ENCODE results near the gene MUC7. TPM values are rescaled to one million over a fixed set of nuclear protein-coding genes. Genes with fewer than 3 reads are reported as not detected.

MUC7 gene
- total and polyA plus RNA-seq, 2 of the 13 experiments (the other 11 are each of a cell fraction or from before 2014, with no cell fraction given) = 0.03 TPM; not detected in 1

DNA sequence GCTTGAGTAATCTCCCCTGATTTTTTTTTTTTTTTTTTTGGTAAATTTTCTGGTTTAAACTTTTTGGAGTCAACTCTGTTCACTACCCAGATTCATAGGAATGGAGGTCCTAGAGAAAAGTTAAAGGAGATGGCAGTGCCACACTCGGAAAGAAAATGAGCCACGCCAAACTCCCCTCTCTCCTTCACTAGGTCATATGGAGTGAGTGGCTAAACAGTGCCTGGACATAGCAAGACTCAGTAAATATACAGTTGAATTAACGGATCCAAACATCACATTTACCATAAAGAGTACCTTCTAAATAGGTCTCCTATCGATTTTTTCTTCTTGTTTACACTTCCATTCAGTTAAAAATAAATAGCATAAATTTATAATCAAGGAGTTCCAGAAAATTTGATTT is 32.7 kb downstream of the MUC7 start:
- WGBS (ENCODE audit: low lambda C conversion rate) = 64% methylated on average over 4 of the region's 4 CpGs
- DNase-seq (ENCODE audit: low spot score) (no peak), FAIRE-seq (no peak), ATAC-seq (no peak)
- Histone ChIP-seq H4K20me1 (ENCODE audit: insufficient read depth, low read length) (no peaks in the 10 kb centered on the region), H3K4me2 (ENCODE audit: low read depth, low read length) (no peak overlapping the region), H3K4me1 (ENCODE audit: insufficient read depth, low read length) (no peaks in the 10 kb centered on the region), H3K4me3 (replicated peaks in 1 of 3; ENCODE audit: insufficient read depth in 1 of 3, low read depth in 2 of 3, low read length in 3 of 3) (no peak overlapping the region), H3K27me3 (ENCODE audit: control insufficient read depth in 1 of 2, insufficient read depth in 2 of 2, low read length in 2 of 2) (no peaks in the 10 kb centered on the region), H3K36me3 (replicated peaks in 1 of 2; ENCODE audit: control insufficient read depth in 1 of 2, insufficient read depth in 2 of 2, low read length in 2 of 2) (no peaks in the 10 kb centered on the region), H3K27ac (ENCODE audit: extremely low read length, insufficient read depth, low read length) (no peak overlapping the region), H3K79me2 (ENCODE audit: insufficient read depth, low read length) (no peaks in the 10 kb centered on the region), H2AFZ (ENCODE audit: low read length) (no peak overlapping the region), H3K9ac (ENCODE audit: insufficient read depth, low read depth, low read length) (no peak overlapping the region), H3K9me3 (ENCODE audit: low read length) (no peaks in the 10 kb centered on the region)
- intact Hi-C loops (cut with micrococcal nuclease; ENCODE audit: unreplicated experiment) (loop anchor here (1.0 to 5.0 kb wide), 6 partner anchors 322 to 815 kb away; no protein-coding TSS in a partner anchor), in situ Hi-C loops (cut with HindIII; ENCODE audit: extremely low pct_ligation_motif_present, low pct_unique_long_range_greater_than_20kb) (loop anchor here (5.0 to 25.0 kb wide), 2 partner anchors 607 to 817 kb away; no protein-coding TSS in a partner anchor)
- no peak for TF ChIP-seq ZNF503 (CRISPR knock-in tag; IDR thresholded peaks at IDR 0.05)
- CTCF ChIA-PET (ENCODE audit: low intra/inter-chr PET ratio, low total read pairs) = interaction anchor here (1.1 to 2.0 kb wide), 2 partner anchors 608 to 815 kb away, joined by 4 to 15 read pairs; no protein-coding TSS in a partner anchor
- BruUV-seq (replicated peaks) = no TSS peak
- POLR2A ChIA-PET = no interaction called here

GRCh38 chr4:70505151-70505748 is 33.3 kb downstream of the MUC7 start:
- no peak overlapping the region for H2AFZ ChIP-seq (ENCODE audit: low read length)
- ATAC-seq (peak; percentile 85), DNase-seq (ENCODE audit: low spot score) (peak; percentile 38), FAIRE-seq (peak; percentile 76)
- intact Hi-C loops (cut with micrococcal nuclease; ENCODE audit: unreplicated experiment) = loop anchor here (1.0 to 2.0 kb wide), 5 partner anchors 322 to 816 kb away; no protein-coding TSS in a partner anchor
- no peaks in the 10 kb centered on the region for H3K9me3 ChIP-seq (ENCODE audit: low read length)
- no peak overlapping the region for H3K9ac ChIP-seq (ENCODE audit: insufficient read depth, low read depth, low read length)
- no peaks in the 10 kb centered on the region for H3K4me1 ChIP-seq (ENCODE audit: insufficient read depth, low read length)
- H3K27me3 ChIP-seq (ENCODE audit: control insufficient read depth in 1 of 2, insufficient read depth in 2 of 2, low read length in 2 of 2) = no peaks in the 10 kb centered on the region
- no peak overlapping the region for H3K4me2 ChIP-seq (ENCODE audit: low read depth, low read length)
- no peaks in the 10 kb centered on the region for H4K20me1 ChIP-seq (ENCODE audit: insufficient read depth, low read length)
- no peak overlapping the region for H3K4me3 ChIP-seq (replicated peaks in 1 of 3; ENCODE audit: insufficient read depth in 1 of 3, low read depth in 2 of 3, low read length in 3 of 3)
- ChIA-PET POLR2A (no interaction called here), CTCF (ENCODE audit: low intra/inter-chr PET ratio, low total read pairs) (interaction anchor here (0.8 to 2.0 kb wide), 3 partner anchors 609 to 816 kb away, joined by 3 to 15 read pairs (median 4); no protein-coding TSS in a partner anchor)
- in situ Hi-C loops (cut with HindIII; ENCODE audit: extremely low pct_ligation_motif_present, low pct_unique_long_range_greater_than_20kb) = loop anchor here (5.0 to 25.0 kb wide), 2 partner anchors 608 to 818 kb away; no protein-coding TSS in a partner anchor
- no peaks in the 10 kb centered on the region for H3K79me2 ChIP-seq (ENCODE audit: insufficient read depth, low read length)
- 12% methylated on average over 7 of the region's 7 CpGs for WGBS (ENCODE audit: low lambda C conversion rate)
- no peak overlapping the region for H3K27ac ChIP-seq (ENCODE audit: extremely low read length, insufficient read depth, low read length)
- H3K36me3 ChIP-seq (replicated peaks in 1 of 2; ENCODE audit: control insufficient read depth in 1 of 2, insufficient read depth in 2 of 2, low read length in 2 of 2) = no peaks in the 10 kb centered on the region
- no TSS peak for BruUV-seq (replicated peaks)
- TF ChIP-seq ZGPAT (CRISPR knock-in tag; IDR thresholded peaks at IDR 0.05) (0 out of 2 replicates have a peak, but pooled peaks have one; percentile 27), ELK4 (CRISPR knock-in tag; IDR thresholded peaks at IDR 0.05; ENCODE audit: borderline replicate concordance) (no peak), KLF16 (CRISPR knock-in tag; IDR thresholded peaks at IDR 0.05) (0 out of 4 replicates have a peak, but pooled peaks of 1 of the 2 experiments have one; percentile 40), ZNF644 (CRISPR knock-in tag; IDR thresholded peaks at IDR 0.05; ENCODE audit: low read depth) (0 out of 2 replicates have a peak, but pooled peaks have one; percentile 25), ZNF784 (CRISPR knock-in tag; IDR thresholded peaks at IDR 0.05; ENCODE audit: borderline replicate concordance) (no peak), ZFX (CRISPR knock-in tag; IDR thresholded peaks at IDR 0.05; ENCODE audit: low read depth) (no peak), FIP1L1 (IDR thresholded peaks at IDR 0.05; ENCODE audit: borderline replicate concordance, insufficient read depth, low read depth, low read length) (no peak), NAIF1 (CRISPR knock-in tag; IDR thresholded peaks at IDR 0.05; ENCODE audit: borderline replicate concordance) (no peak)

Data from HepG2 (cell line).